HUDEP-2 (cell line): ENCODE measurements around the gene KIAA0513.
A peak's percentile ranks its signal among the peaks of the same experiment; 100 is the strongest.

Experiments
- DNase-seq, 76 experiments: peaks; one replicate each; lab custom pipeline; 2025; ENCODE audit not compliant: unreplicated experiment in 76 of 76; lab: John Stamatoyannopoulos, UW

Gene KIAA0513

DNA sequence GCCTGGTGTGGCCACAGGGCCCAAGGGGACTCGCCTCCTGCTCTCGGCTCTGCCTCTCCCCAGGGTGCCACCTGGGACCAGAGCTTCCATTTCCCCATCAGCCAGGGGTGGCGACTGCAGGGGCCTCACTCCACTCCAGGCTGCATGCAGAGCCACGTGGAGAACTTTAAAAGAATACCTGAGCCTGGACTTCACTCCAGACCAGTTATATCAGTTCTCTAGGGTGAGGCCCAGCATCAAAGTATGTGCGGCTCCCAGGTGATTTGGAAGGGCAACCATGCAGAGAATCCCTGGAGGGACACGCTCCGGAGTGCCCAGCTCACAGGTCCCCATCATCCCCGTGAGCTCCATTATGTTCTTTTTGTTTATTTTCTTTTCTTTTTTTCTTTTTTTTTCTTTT lies 39.8 kb downstream of the KIAA0513 start:
- DNase-seq, result no peak

DNA sequence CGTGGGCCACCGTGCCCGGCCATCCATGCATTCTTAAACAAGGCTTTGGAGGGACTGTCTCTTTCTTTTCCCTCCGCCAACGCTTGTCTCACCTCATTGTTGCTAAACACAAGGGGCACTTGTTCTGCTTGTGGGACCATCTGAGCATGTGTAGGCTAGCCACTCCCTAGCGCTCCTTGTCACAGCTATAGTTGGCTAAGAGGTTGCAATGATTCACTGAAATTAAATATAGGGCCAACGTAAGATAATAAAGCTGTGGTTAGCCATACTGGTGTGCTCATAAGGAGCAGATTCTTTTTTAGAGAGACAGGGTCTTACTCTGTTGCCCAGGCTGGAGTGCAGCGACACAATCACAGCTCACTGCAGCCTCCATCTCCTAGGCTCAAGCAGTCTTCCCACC lies 41.2 kb downstream of the KIAA0513 start:
- no peak for DNase-seq

DNA sequence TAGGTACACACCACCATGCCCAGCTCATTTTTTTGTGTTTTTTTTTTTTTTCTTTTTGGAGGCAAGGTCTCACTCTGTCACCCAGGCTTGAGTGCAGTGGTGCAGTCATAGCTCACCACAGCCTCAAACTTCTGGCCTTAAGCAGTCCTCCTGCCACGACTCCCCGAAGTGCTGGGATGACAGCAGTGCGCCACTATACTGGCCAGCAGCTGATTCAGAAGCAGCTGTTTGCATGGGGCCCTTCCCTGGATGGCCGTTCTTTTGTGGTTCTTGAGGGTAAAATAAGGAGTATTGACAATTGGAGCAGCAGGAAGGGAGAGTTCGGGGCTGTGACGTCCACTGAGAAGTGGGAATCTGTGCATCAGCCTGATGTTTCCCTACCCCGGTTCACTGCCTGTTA lies 41.6 kb downstream of the KIAA0513 start:
- DNase-seq, result no peak

DNA sequence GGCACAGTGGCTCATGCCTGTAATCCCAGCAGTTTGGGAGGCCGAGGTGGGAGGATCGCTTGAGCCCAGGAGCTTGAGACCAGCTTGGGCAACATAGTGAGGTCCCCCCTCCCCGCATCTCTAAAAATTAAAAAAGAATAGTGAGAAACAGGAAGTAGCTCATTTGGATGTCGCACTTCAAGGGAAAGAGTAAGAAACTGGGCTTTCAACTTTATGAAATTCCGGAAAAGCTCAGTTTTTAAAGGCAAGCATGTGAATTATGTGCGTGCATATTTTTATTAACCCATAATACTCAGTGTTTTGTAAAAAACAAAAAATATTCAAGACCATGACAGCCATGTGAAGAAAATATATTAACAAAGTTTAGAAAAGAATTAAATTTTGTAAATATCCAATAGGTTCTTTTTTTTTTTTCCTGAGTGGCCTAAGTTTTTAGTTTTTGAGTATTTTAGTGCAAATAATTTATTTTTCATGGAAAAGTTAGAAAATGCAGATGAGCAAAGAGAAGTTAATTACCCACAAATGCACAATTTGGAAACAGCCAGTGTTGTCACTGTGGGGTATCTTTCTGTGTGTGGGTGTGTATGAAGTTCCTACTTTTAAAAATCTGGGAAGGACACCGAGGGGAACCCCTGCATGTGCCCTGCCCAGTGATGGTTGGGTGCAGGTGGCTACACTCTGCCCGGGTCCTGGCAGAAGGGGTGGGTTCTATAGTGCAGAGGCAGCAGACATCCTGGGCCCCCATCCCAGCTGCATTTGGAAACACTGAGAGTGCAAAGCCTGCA lies 44.7 kb downstream of the KIAA0513 start:
- no peak for DNase-seq

GRCh38 chr16:85072947-85073346 lies 45.4 kb downstream of the KIAA0513 start:
- peak in 2 of 76 experiments; percentile 5 to 13 for DNase-seq

DNA sequence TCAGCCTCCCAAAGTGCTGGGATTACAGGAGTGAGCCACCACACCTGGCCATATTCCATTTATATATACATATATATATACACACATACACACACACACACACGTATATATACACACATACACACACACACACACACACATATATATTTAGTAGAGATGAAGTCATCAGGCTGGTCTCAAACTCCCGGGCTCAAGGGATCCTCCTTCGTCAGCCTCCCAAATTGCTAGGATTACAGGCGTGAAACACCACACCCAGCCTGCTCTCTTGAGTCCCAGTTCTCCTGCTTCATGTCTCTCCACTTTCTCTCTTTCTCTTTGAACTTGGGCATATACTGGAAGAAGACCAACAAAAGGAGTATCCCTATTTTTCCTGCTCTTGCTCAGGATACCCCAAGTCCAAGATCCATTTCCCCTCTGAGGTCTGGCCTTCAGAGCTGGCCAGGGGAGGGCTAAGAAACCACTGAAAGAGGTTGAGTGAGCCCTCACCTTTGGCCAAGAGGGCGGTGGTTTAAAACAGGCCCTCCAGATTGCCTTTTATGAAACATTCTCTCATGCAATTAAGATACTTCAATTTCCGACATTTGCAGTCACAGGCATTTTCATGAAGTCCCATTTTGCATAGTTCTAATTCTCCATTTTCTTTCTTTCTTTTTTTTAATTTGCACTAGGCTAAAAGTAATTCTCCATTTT lies 46.8 kb downstream of the KIAA0513 start:
- no peak for DNase-seq

GRCh38 chr16:85075236-85075924 lies 47.8 kb downstream of the KIAA0513 start:
- no peak for DNase-seq

DNA sequence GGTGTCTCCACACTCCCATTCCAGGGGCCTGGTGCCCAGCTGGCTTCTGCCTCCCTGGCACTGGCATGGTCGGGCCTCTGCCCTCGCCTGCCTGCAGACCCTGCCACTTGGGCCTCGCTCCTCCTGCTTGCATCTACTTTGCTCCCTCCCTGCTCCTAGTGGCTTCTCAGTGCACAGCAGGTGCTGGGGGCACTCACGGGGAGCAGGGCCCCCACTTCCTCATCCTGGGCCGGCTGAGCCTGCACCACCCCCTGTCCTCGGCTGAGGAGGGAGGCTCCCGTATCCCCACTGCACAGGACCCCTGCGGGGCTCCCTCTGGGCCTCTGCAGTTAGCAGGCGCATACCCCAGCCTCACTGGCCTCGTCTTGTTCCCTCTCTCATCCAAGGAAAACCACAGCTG lies 49.4 kb downstream of the KIAA0513 start:
- DNase-seq, result no peak

DNA sequence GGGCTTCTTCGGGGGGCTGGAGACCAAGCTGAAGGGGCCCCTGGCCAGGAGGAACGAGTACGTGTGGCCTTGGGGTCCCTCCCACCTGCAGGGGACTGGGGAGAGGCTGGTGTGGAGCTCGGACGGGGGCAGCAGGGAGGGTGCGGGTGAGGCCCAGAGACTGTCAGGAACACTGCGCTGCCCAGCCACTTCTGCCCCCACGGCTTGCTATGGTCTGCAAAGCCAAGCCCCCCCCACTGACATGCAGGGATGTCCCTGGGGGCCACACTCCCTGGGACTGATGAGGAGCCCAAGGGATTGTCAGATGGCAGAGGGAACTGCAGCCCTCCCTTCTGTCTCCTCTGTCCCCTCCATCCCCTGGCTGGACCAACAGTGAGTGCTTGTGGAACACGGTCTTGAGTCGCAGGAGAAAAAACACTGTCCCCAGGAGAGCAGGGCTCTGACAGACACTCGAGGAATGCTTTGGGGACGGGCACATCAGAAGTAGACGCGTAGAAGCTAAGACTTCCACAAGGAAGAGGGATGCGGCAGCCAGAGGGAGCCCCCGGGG lies 50.1 kb downstream of the KIAA0513 start:
- DNase-seq, result no peak

- no peak for DNase-seq
Observed at GRCh38 chr16:85078226-85078625, 50.6 kb downstream of the KIAA0513 start.

GRCh38 chr16:85078952-85079351 lies 51.4 kb downstream of the KIAA0513 start:
- DNase-seq, result no peak

DNA sequence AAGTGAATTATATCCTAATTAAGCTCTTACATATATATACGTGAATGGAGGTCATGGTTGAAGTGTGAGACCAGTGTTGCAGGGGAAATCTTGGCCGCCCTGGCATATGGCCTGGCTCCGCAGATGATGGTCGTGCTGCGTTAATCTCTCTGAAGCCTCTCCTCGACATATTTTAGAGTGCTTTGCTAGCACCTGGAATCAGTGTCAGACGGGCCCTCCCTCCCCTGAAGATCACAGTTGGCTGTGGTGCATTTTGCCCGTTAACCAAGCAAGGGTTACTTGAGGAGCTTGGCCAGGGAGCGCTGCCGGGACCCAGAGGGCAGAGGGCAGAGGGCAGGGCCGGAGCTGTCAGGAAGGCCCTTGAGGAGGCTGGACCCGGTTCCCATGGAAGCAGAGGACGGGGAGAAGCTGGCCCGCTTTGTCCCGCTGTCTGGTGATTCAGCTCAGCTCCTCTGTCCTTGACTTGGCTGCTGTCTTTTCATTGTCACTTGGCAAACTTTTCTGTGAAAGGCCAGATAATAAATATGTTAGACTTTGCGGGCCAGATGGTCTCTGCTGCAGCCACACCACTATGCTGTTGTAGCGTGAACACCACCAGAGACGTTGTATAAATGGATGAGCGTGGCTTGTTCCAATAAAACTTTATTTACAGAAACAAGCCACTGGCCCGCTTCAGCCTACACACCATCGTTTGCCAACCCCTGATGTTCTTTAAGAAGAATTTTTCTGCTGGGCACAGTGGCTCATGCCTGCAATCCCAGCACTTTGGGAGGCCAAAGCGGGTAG lies 52.4 kb downstream of the KIAA0513 start:
- DNase-seq, result no peak

GRCh38 chr16:85081038-85081437 lies 53.4 kb downstream of the KIAA0513 start:
- no peak for DNase-seq

DNA sequence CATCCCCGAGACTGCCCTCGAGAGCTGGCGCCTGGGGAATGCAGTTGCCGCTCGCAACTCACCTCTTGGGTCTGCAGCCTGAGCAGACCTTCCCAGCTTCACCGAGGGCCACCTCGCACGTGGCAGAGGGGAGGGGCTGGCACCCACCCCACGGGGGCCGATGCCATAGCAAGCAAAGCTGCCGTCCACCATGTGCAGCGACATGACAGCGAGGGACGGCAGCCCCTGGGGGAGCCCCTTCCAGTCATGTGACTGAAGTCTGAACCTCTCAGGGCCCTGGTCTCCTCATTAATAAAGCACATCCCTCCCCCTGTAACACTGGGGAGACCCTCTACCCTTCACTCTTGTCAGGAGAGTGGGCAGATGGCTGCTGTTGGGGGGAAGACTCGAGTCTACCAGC lies 54.2 kb downstream of the KIAA0513 start:
- no peak for DNase-seq

DNA sequence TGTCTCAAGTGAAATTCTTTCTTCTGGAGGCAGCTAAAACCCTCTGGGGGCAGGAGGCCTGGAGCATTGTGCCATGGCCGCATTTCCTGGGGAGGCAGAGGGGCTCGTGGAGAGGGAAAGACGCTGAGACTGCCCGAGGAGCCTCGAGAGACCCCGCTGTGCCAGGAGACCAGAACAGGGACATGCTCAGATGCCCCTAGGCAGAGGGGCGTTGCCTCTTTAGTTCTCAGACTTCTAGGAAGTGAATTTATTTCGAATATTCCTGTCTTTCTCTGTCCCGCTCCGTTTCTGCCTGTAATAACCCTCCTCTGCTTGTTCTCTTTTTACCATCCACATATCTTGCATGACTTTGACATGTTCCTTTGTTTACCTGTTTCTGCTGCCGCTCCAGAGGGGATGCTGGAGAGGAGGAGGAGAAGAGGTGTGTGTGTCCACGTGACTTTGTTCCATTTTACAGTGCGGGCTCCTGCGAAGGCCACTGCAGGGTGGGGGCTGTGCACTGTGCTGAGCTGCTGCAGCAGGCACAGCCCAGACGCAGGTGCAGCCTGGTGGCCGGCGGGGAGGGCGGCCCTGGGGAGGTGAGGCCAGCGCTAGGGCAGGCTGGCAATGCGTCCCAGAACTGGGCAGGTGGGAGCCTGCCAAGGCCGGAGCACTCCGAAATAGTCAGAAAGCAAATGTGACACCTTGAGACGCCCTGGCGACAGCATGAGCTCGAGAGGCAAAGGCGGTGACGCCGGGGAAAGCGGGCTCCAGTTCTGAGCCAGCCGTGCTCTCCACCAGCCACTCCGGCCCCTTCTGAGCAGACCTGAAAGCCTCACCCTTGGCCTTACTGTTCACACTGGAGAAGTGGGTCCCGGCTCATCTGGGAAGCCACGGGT lies 54.8 kb downstream of the KIAA0513 start:
- DNase-seq, result no peak

DNA sequence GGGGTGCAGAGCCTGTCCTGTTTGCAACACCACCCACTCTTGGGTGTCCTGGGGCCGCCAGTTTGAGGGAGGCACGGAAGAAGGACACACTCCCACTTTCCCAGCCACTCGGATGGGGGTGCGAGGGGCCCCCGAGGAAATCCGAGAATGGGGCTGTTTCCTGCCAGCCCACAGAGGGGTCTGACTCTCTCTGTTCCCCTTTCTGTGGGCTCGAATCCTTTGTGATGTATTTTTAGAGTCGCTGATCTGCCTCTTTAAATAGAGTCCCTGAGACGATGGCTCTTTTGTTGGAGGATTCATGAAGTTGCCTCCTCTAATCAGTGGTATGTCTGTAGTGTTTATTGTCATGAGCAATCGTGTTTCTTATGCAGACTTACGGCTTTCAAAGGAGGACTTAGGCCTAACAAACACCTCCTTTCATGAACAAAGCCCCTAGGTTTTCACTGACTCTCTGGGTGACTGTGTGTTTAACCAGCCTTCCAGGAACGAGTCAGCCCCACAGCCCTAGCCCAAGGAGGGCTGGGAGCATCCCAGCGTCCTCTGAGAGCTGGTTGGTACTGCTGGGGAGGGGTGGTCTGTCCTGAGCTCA lies 55.5 kb downstream of the KIAA0513 start:
- DNase-seq, result no peak

GRCh38 chr16:85084841-85085510 lies 57.4 kb downstream of the KIAA0513 start:
- no peak for DNase-seq

DNA sequence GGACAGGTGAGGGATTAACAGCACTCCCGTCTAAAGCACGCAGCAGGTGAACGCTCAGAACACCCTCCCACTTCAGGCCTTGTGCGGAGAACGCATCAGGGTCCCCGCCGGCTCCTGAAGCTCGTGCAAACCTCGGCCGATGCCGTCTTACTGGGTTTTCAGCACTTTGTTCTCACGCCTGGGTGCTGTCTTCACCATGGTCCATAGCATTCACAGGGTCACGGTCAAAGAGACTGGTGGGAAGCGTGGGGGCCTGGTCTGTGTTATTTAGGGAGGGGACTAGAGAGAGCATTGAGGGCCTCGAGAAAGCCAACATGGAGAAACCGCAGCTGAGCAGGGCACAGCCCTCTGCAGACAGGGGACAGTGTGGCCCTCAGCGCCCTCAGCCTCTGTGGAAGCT lies 58.1 kb downstream of the KIAA0513 start:
- no peak for DNase-seq
